Dendritic cell treated with granulocyte-macrophage colony-stimulating factor and Interleukin-4, amounts not matched to agents 40 ng/mL and 50 ng/mL, for 4 days (primary cell): ENCODE results near the gene LMCD1.

ENCODE experiments used
- H3K27ac Mint-ChIP-seq: one replicate; pipeline ENCODE4 v1.8.0; 2022; ENCODE audit warnings: mild to moderate bottlenecking, mixed read lengths
- H3K27me3 Mint-ChIP-seq: one replicate; pipeline ENCODE4 v1.8.0; 2022; ENCODE audit warnings: mild to moderate bottlenecking, mixed read lengths
- H3K36me3 Mint-ChIP-seq: one replicate; pipeline ENCODE4 v1.8.0; 2022; ENCODE audit warnings: low read depth, mixed read lengths
- H3K4me1 Mint-ChIP-seq: one replicate; pipeline ENCODE4 v1.8.0; 2022; ENCODE audit warnings: low read depth, mixed read lengths
- H3K4me3 Mint-ChIP-seq: one replicate; pipeline ENCODE4 v1.8.0; 2022; ENCODE audit warnings: mild to moderate bottlenecking, moderate library complexity, mixed read lengths
- H3K9me3 Mint-ChIP-seq: one replicate; pipeline ENCODE4 v1.8.0; 2022; ENCODE audit warnings: mixed read lengths
- intact Hi-C: fragments of 100-400 bp; cut with micrococcal nuclease; formaldehyde crosslinking; loops from one replicate; pipeline ENCODE4 v1.15.0; 2022

Gene LMCD1, protein sequence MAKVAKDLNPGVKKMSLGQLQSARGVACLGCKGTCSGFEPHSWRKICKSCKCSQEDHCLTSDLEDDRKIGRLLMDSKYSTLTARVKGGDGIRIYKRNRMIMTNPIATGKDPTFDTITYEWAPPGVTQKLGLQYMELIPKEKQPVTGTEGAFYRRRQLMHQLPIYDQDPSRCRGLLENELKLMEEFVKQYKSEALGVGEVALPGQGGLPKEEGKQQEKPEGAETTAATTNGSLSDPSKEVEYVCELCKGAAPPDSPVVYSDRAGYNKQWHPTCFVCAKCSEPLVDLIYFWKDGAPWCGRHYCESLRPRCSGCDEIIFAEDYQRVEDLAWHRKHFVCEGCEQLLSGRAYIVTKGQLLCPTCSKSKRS

DNA sequence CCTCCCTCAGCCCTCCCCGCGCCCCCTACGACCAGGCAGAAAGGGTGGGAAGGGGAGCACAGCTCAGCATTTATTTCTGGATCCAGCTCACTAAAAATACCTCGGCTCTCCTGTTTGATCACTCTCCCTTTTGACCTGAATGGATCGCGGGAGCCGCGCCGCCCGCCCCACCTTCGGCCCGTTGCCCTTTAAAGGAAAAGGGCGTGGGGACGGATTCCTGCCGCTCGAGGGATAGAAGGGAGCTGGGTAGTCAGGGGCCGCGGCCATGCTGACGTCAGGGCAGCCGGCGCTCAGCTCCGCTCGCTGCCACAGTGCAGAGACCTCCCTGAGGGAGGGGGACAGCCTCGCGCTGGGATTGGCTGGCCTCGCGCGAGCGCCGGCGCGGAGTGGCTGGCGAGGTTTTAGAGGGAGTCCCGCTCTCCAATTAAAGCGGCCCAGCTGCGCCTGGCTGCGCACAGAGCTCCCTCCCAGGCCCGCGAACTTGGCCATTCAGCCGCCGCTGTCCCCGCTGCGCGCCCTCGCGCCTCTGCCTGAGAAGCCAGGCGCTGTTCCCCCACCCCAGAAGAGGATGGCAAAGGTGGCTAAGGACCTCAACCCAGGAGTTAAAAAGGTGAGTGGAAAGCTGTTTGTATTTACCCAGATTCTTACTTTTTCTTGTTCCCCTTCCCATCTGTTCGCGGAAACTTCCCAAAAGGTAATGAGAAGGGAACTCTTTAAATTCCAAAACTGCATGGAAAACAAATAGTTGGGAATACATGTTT, at the start of gene LMCD1:
Gene LMCD1, plus strand, starts transcription at position 453 of the 761 bp plus-strand sequence. Its CDS starts 116 bp downstream, at position 569.
- Mint-ChIP-seq H3K36me3 (no peaks in the 10 kb centered on the region), H3K4me3 (peak within 1 kb of the TSS; percentile 86), H3K27me3 (peaks cover 13% of the 10 kb centered on the region), H3K9me3 (no peaks in the 10 kb centered on the region), H3K27ac (peak within 1 kb of the TSS; percentile 91), H3K4me1 (peaks cover 9% of the 10 kb centered on the region)
- intact Hi-C loops = no loop called here

DNA sequence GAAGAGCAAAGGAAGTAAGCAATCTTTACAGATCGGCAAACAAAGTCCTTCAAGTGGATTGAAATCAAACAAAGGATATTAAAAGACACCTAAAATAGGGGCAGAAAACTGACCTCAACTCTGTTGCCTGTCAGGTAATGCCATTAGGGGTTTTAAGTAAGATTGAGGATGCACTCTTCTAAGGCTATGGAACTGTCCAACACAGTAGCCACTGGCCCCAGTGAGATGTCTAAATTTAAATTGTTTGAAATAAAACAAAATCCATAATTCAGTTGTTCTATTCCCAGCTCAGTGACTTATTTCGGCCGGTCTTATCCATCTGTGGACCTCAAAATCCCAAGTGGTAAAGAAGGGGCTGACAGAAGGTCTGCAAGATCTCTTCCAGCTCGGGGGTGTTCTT, 49.5 kb upstream of the LMCD1 start:
- H3K27ac Mint-ChIP-seq = no peak overlapping the region
- peaks cover 7% of the 10 kb centered on the region for H3K9me3 Mint-ChIP-seq
- intact Hi-C loops = no loop called here
- no peaks in the 10 kb centered on the region for H3K36me3 Mint-ChIP-seq
- no peaks in the 10 kb centered on the region for H3K4me1 Mint-ChIP-seq
- H3K27me3 Mint-ChIP-seq = peaks cover 4% of the 10 kb centered on the region
- H3K4me3 Mint-ChIP-seq = no peak overlapping the region

DNA sequence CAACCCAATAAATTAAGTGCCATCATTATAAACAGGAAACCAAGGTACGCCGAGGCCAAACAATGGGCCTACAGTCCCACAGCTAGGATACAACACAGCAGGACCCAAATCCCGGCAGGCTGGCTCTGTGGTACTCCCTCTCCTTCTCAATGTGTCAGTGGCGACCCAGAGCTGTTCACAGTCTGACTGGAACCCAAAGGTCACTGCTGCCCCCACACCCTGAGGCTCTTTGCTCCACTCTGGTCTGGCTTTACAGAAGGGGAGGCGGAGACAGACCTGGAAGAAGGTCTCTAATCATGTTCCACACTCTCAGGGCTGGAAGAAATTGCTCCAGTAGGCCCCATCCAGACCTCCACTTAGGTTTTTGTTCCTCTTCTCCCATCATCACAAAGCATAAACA, 48.5 kb upstream of the LMCD1 start:
- H3K27me3 Mint-ChIP-seq = peaks cover 4% of the 10 kb centered on the region
- no peaks in the 10 kb centered on the region for H3K4me1 Mint-ChIP-seq
- no peaks in the 10 kb centered on the region for H3K36me3 Mint-ChIP-seq
- H3K4me3 Mint-ChIP-seq = no peak overlapping the region
- H3K27ac Mint-ChIP-seq = no peak overlapping the region
- H3K9me3 Mint-ChIP-seq = peaks cover 7% of the 10 kb centered on the region
- intact Hi-C loops = no loop called here

DNA sequence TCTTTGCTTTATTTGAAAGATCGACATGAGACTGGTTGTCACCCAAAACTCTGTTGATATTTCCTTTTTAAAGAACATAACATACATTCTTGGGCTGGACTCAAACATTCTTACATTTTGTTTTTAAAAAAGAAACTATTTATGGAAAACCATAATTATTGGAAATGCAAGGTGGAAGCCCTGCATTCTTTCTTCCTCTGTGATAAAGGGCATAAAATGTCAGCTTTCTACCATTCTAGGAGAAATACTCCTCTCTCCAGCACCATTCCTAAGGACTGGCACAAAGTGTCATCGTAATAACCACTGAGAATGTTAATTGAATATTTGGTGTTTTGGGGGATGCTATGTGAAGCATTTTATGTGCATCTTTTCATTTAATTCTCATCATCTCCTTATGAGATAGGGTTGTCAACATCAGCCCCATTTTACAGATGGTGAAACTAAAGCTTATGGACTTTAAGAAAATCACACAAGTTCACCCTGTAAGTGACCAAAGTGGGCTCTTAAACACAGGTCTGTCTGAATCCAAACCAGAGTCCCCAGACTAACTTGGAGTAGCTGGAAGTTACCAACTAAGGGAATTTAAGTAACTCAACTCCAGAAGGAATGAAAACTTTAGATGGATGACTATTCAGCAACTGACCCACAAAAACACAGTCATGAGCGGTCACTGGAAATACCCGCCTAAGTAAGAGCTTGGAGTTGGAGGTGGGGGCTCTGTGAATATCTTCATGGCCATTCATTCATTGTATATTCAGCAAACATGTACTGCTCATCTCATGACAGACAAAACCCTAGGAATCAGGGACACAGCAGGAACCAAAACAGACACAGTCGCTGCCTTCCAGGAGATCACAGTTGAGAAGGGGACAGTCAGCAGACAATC, 45.9 kb upstream of the LMCD1 start:
- H3K4me1 Mint-ChIP-seq = no peaks in the 10 kb centered on the region
- no peaks in the 10 kb centered on the region for H3K9me3 Mint-ChIP-seq
- H3K36me3 Mint-ChIP-seq = no peaks in the 10 kb centered on the region
- no peak overlapping the region for H3K27ac Mint-ChIP-seq
- intact Hi-C loops = no loop called here
- H3K4me3 Mint-ChIP-seq = no peak overlapping the region
- H3K27me3 Mint-ChIP-seq = peaks cover 3% of the 10 kb centered on the region

DNA sequence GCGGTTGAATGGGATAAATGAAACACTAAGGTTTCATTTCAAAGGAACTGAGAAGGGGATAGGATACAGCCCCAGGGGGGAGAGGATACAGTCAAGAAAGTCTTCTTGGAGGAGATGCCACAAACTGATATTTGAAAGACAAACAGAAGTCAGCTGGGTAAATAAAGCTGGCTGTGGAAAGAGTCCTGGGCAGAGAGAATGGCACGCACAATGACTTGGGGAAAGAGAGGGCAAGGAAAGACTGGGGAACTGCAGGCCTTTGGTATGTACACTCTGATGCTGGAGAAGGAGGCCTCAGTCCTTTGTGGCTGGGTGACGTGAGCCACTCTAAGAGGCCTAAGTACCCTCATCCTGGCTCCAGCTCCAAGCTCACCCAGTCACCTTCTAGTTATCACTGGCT, 45.2 kb upstream of the LMCD1 start:
- intact Hi-C loops = no loop called here
- no peaks in the 10 kb centered on the region for H3K9me3 Mint-ChIP-seq
- no peaks in the 10 kb centered on the region for H3K4me1 Mint-ChIP-seq
- H3K4me3 Mint-ChIP-seq = no peak overlapping the region
- peaks cover 3% of the 10 kb centered on the region for H3K27me3 Mint-ChIP-seq
- H3K36me3 Mint-ChIP-seq = no peaks in the 10 kb centered on the region
- H3K27ac Mint-ChIP-seq = no peak overlapping the region

DNA sequence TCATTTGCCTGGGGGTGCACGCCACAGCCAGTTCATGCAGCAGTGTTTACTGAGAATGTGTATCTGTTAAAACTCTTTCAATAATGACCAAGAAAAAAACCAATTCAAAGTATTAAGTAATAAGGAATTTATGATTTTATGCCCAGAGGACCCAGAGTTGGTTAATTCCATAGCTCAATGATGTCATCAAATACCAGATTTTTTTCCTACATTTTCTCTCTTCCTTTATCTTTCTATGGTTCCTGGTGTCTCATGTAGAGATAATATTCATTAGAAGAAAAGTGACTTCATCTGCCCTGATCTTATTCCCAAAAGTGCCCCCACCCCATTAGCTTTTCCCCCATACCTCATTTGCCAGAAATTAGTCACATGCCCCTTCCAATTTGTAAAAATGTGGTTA, 44.6 kb upstream of the LMCD1 start:
- no peaks in the 10 kb centered on the region for H3K4me1 Mint-ChIP-seq
- no peak overlapping the region for H3K27ac Mint-ChIP-seq
- no peaks in the 10 kb centered on the region for H3K9me3 Mint-ChIP-seq
- H3K4me3 Mint-ChIP-seq = no peak overlapping the region
- no peaks in the 10 kb centered on the region for H3K36me3 Mint-ChIP-seq
- intact Hi-C loops = no loop called here
- H3K27me3 Mint-ChIP-seq = peaks cover 4% of the 10 kb centered on the region

DNA sequence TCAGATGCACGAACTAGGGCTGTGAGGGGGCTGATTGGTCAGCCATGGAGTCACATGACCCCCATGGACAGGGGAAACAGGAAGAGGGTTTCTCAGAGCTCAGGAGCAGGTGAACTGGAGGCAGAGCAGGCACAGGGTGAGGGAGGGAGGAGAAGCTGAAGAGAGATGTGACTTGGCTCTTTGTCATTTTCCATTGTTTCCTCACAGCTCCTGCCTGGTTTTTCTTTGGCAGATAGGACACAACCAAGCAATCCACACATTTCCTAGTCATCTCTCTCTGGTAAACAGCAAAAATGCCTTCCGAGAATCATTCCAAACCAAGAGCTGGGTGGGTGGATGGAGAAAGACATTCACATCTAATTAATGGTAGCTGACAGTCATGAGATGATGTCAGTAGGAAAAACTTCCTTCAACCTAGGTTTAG, 43.4 kb upstream of the LMCD1 start:
- Mint-ChIP-seq H3K4me1 (no peaks in the 10 kb centered on the region), H3K27ac (no peak overlapping the region), H3K9me3 (no peaks in the 10 kb centered on the region), H3K36me3 (no peaks in the 10 kb centered on the region), H3K4me3 (no peak overlapping the region), H3K27me3 (peaks cover 4% of the 10 kb centered on the region)
- intact Hi-C loops = no loop called here

DNA sequence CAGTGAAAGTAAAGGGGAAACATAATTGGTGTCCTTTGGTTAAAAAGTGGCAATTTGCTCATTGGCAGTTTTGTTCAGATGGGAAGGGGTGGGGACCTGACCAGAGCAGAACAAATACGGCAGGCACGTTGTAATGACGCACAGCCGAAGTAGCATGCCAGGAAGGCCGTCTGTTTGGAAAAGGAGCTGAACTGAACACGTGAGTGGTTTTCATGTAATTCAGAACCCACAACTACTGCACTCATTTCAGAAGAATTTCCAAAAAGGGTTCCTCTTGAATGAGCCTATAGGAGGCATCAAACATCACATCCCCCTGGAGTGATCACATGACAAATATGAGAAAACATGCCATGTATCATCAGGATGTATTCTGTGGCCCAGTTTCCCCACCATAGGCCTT, 42.9 kb upstream of the LMCD1 start:
- Mint-ChIP-seq H3K4me3 (no peak overlapping the region), H3K27me3 (peaks cover 4% of the 10 kb centered on the region), H3K4me1 (no peaks in the 10 kb centered on the region), H3K9me3 (no peaks in the 10 kb centered on the region), H3K27ac (no peak overlapping the region), H3K36me3 (no peaks in the 10 kb centered on the region)
- intact Hi-C loops = no loop called here

DNA sequence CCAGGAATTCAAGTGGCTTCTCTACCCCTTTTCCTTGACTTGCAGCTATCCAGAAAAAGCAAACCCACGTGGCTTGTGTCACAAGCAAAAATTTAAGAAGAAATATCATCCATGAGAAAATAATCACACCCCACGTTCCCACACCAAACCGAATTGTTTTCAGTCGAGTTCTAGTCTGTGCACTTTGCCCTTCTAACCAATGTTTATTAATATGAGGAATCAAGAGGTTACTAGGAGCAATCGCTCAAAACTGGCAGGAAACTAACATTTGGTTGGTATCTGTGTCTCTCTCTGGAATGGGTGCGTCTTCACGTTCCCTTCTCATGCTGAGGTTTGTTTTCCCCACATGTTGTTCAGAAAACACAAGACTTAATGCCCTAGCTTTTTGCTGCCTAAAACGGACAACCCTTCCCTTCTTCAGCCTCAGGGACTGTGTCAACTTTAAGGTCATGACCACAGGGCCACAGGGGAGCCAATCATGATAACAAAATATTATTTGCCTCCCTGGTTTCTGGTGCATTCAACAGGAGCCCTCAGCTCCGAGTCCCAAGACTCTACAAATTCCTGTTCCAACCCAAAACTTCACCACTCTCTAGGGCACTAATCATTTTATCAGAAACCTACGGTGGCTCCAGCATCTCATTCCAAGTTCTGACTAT, 41.4 kb upstream of the LMCD1 start:
- intact Hi-C loops = no loop called here
- no peaks in the 10 kb centered on the region for H3K36me3 Mint-ChIP-seq
- H3K27ac Mint-ChIP-seq = no peak overlapping the region
- no peaks in the 10 kb centered on the region for H3K4me1 Mint-ChIP-seq
- peaks cover 4% of the 10 kb centered on the region for H3K27me3 Mint-ChIP-seq
- H3K9me3 Mint-ChIP-seq = no peaks in the 10 kb centered on the region
- H3K4me3 Mint-ChIP-seq = no peak overlapping the region

DNA sequence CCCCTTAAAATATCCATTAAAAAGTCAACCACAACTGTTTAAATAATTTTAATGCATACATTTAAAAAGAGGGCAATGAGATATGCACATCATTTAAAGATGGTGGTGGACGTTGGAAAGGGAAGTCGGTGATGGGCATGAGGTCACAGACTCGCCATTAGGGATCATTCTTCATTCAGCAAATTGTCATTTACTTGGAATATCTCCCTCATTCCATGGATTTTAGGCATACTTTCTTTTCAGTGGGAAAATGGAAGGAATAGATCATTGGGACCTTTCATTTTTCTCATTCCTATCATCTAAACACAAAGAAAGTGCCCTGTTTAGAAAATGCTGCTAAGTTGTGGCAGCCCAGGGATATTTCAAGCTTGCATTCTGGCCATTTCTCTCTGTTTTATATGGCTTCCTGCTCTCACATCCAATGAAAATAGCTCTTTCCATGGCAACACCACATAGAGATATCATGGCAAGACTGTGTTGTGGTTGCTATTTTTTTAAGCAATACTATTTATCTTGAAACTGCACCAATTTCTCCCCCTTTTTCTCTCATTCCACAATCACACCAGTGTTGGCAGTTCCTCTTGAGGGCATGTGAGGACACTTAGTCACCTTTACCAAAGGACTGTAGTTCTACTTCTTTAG, 40.7 kb upstream of the LMCD1 start:
- Mint-ChIP-seq H3K4me3 (no peak overlapping the region), H3K9me3 (no peaks in the 10 kb centered on the region), H3K27ac (no peak overlapping the region), H3K27me3 (peaks cover 4% of the 10 kb centered on the region), H3K4me1 (no peaks in the 10 kb centered on the region), H3K36me3 (no peaks in the 10 kb centered on the region)
- intact Hi-C loops = no loop called here

DNA sequence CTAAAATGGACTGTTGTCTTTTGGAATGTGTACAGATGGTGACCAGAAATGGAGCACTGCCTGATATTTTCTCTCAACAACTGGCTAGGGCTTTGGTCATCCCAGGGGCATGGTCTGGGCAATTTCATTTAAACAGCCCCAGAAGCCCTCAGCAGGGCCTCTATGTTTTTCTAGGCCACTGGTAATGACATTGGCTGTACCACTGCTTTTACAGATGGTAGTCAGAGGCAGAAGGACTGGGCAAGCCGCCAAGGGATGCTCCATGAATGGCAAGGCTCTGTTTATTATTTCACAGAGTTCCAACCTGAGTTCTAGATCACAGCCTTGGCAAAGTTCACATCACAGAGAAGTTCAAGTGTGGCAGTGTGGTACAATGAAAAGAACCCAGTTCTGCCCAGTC, 37.0 kb upstream of the LMCD1 start:
- intact Hi-C loops = no loop called here
- H3K27me3 Mint-ChIP-seq = peaks cover 4% of the 10 kb centered on the region
- H3K36me3 Mint-ChIP-seq = no peaks in the 10 kb centered on the region
- H3K4me1 Mint-ChIP-seq = no peaks in the 10 kb centered on the region
- H3K27ac Mint-ChIP-seq = no peak overlapping the region
- H3K4me3 Mint-ChIP-seq = no peak overlapping the region
- H3K9me3 Mint-ChIP-seq = no peaks in the 10 kb centered on the region

DNA sequence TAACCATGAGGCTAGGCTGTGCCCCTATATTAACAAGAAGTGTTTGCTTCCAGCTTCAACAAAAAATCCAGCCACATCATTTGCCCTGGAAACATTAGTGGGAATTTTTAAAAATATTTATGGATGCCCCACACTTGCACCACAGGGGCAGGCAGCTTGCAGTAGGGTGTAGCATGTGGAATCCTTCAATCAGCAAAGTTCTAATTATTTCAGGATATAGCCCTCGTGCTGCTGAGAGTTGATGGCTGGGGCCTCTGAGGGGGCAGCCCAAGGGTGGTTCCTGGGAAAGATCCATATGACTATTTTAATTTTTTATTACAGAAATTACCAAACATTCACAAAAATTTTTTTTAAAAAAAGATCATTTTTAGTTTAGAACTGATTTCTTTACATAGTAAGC, 35.1 kb upstream of the LMCD1 start:
- no peak overlapping the region for H3K4me3 Mint-ChIP-seq

DNA sequence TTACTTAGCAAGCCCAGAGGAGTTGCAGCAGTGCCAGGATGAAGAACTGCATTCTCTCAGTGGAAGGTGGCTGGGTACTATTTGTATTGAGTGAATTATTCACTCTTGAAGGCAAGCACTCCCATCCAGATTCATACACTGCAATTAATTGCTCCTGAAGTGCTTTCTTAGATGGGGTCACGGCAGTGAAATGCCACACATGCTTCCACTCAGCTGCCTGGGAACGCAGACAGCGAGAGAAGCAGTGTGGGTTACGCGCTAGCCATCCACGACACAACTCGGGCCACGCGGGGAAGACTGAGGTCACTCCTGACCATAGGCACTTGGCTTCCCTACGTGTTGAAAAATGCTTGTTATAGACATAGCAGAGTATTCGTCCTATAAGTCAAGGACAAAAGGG, 30.8 kb upstream of the LMCD1 start:
- intact Hi-C loops = no loop called here
- Mint-ChIP-seq H3K27me3 (peaks cover 3% of the 10 kb centered on the region), H3K27ac (no peak overlapping the region), H3K36me3 (no peaks in the 10 kb centered on the region), H3K4me3 (no peak overlapping the region), H3K4me1 (peaks cover 6% of the 10 kb centered on the region), H3K9me3 (no peaks in the 10 kb centered on the region)

More for the DNA sequence above, 35.1 kb upstream of the LMCD1 start:
- Mint-ChIP-seq H3K9me3 (no peaks in the 10 kb centered on the region), H3K27ac (no peak overlapping the region), H3K27me3 (peaks cover 4% of the 10 kb centered on the region), H3K36me3 (no peaks in the 10 kb centered on the region), H3K4me1 (no peaks in the 10 kb centered on the region)
- intact Hi-C loops = no loop called here
